ENCODE measurements around the gene DNAJC7.

- TF ChIP-seq CTCF (IDR thresholded peaks at IDR 0.05) = no peak
- TF ChIP-seq EP300 (IDR thresholded peaks at IDR 0.05) = no peak
Measured at GRCh38 chr17:42059815-42060214, 42.6 kb upstream of the DNAJC7 start.

Measured in stomach (tissue), 4 donors.